ENCODE measurements around the gene ST3GAL2. TPM values are rescaled to one million over a fixed set of nuclear protein-coding genes. Genes with fewer than 3 reads are reported as not detected.

ST3GAL2 gene
- total RNA-seq, 4 donors from 2014 or later, result 9.6 to 31.7 (median 17.8) TPM

GRCh38 chr16:70395345-70395901, 43.5 kb downstream of the ST3GAL2 start:
- DNase-seq (ENCODE audit: low spot score), result no peak
- TF ChIP-seq, protein P1, sequence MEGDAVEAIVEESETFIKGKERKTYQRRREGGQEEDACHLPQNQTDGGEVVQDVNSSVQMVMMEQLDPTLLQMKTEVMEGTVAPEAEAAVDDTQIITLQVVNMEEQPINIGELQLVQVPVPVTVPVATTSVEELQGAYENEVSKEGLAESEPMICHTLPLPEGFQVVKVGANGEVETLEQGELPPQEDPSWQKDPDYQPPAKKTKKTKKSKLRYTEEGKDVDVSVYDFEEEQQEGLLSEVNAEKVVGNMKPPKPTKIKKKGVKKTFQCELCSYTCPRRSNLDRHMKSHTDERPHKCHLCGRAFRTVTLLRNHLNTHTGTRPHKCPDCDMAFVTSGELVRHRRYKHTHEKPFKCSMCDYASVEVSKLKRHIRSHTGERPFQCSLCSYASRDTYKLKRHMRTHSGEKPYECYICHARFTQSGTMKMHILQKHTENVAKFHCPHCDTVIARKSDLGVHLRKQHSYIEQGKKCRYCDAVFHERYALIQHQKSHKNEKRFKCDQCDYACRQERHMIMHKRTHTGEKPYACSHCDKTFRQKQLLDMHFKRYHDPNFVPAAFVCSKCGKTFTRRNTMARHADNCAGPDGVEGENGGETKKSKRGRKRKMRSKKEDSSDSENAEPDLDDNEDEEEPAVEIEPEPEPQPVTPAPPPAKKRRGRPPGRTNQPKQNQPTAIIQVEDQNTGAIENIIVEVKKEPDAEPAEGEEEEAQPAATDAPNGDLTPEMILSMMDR (IDR thresholded peaks at IDR 0.05), result peak in 1 of 3 donors; percentile 9

GRCh38 chr16:70394853-70395252, 44.0 kb downstream of the ST3GAL2 start:
- DNase-seq (ENCODE audit: low spot score) (no peak), ATAC-seq (ENCODE audit: low FRiP score) (no peak)
- TF ChIP-seq, protein P1 (IDR thresholded peaks at IDR 0.05), result no peak

More at GRCh38 chr16:70395345-70395901, 43.5 kb downstream of the ST3GAL2 start:
- no peak for ATAC-seq (ENCODE audit: low FRiP score)

- ATAC-seq (ENCODE audit: low FRiP score) (no peak), DNase-seq (ENCODE audit: low spot score) (no peak)
- TF ChIP-seq, protein P1 (IDR thresholded peaks at IDR 0.05), result no peak
These were observed 45.2 kb downstream of the ST3GAL2 start for GRCh38 chr16:70393662-70394061.

GRCh38 chr16:70392606-70393005, 46.3 kb downstream of the ST3GAL2 start:
- DNase-seq (ENCODE audit: low spot score), result no peak
- ATAC-seq (ENCODE audit: low FRiP score), result no peak
- TF ChIP-seq, protein P1 (IDR thresholded peaks at IDR 0.05), result no peak

DNA sequence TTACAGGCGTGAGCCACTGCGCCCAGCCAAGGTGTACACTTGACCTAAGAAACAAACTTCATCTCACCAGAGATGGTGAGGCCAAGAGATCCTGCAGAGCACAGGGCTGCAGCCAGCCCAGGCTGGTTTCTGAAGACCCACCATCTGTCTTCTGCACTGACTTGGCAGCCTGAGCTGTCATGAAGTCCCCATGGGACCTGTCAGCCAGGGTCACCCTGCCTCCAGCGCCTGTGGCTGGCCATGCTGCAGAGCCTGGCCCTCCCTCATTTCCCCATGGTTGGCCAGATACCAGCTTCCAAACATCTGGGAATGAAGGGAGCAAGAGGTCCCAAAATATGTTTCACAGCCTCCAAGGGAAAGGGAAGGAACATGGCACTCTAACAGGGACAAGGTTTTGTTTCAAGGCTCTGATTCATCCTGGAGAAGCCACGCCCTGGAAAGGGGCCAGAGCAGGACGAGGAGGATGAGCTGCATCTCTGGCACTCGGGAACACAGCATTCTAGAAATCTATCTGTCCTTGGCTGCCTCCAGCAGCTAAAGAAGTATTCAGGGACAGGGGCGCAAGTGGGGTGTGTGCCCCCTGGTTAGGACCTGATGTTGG, 46.9 kb downstream of the ST3GAL2 start:
- no peak for DNase-seq (ENCODE audit: low spot score)
- no peak for ATAC-seq (ENCODE audit: low FRiP score)
- TF ChIP-seq, protein P1 (IDR thresholded peaks at IDR 0.05), result no peak

DNA sequence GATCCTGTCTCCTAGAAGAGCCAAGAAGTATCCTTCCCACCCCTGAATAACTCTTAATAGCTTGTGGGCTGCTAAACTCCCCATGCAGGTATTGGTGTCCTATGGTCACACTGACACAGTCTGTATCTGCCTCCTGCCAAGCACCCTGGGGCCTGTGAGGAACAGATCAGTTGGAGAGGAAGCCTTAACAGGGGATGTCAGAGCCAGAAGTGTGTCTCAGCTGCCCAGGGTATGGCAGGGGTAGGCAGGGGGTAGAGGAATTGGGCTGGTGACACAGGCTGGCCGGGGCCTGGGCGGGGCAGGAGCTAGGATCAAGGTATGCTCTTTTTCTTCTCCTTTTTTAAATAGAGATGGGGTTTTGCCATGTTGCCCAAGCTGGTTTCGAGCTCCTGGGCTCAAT, 47.5 kb downstream of the ST3GAL2 start:
- DNase-seq (ENCODE audit: low spot score) (no peak), ATAC-seq (ENCODE audit: low FRiP score) (no peak)
- TF ChIP-seq, protein P1 (IDR thresholded peaks at IDR 0.05), result no peak

DNA sequence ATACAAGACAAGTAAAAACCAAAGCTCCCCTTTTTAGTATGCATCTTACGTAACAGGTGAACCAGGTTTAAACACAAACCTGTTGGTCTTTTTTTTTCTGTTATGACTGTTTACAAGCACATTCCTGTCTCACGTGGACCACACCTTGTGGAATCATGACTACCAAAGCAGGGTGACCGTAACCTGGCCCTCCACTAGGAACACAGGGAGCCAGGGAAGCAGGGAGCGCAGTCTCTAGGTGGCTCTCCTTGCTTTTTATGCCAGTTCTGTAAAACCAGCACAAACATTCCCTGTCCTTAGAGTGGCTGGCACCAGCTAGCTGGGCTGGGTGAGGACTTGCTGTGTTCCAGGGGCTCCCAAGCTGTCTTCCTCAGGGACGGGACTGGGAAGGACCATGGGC, 48.1 kb downstream of the ST3GAL2 start:
- DNase-seq (ENCODE audit: low spot score) (no peak), ATAC-seq (ENCODE audit: low FRiP score) (no peak)
- TF ChIP-seq, protein P1 (IDR thresholded peaks at IDR 0.05), result no peak
